Esophagus muscularis mucosa (tissue), 4 donors: ENCODE results near the gene NEK8. TPM values are rescaled to one million over a fixed set of nuclear protein-coding genes. Genes with fewer than 3 reads are reported as not detected.
A peak's percentile ranks its signal among the peaks of the same experiment; 100 is the strongest.
"Not testable (repeated sequence)": the region's sequence is repeated elsewhere in the genome, so short reads cannot be mapped to it uniquely, and the experiment has no call there.

ENCODE experiments used
- DNase-seq: peaks from one replicate; pipeline ENCODE4 v3.0.0-alpha.2; 2017; ENCODE audit errors: extremely low spot score
- H3K27ac ChIP-seq, 4 donors: fragments of 200-600 bp; sonication (generic); replicated peaks in 1 of 4; 1 replicate in 3 of 4; 2 replicates in 1 of 4; pipeline ENCODE4 v1.5.1; 2016 to 2019; ENCODE audit warnings: mild to moderate bottlenecking in 1 of 4
- H3K27me3 ChIP-seq, 4 donors: fragments of 200-600 bp; sonication (generic); one replicate each; pipeline versions ENCODE4 v1.5.1 to v1.6.0; 2016 to 2019
- H3K36me3 ChIP-seq, 4 donors: fragments of 200-600 bp; sonication (generic); one replicate each; pipeline ENCODE4 v1.5.1; 2016 to 2019
- H3K4me1 ChIP-seq, 4 donors: fragments of 200-600 bp; sonication (generic); one replicate each; pipeline ENCODE4 v1.5.1; 2016 to 2019
- H3K4me3 ChIP-seq, 4 donors: fragments of 200-600 bp; sonication (generic); 1 replicate in 2 of 4; 2 replicates in 2 of 4; pipeline ENCODE4 v1.5.1; 2016 to 2019; ENCODE audit warnings: mild to moderate bottlenecking in 4 of 4, moderate library complexity in 1 of 4
- H3K9me3 ChIP-seq, 4 donors: fragments of 200-600 bp; sonication (generic); 1 replicate in 3 of 4; 2 replicates in 1 of 4; pipeline ENCODE4 v1.5.1; 2016 to 2019
- CTCF ChIP-seq, 3 experiments: fragments of 200-600 bp in 2 of 3; fragments of 450-650 bp in 1 of 3; sonication (generic) in 2 of 3; IDR thresholded peaks; one replicate each; pipeline ENCODE4 v1.5.1; 2017 to 2019; ENCODE audit warnings: antibody characterized with exemption in 3 of 3, mild to moderate bottlenecking in 2 of 3, moderate library complexity in 1 of 3
- EP300 ChIP-seq: sonication (generic); formaldehyde crosslinking; IDR thresholded peaks from one replicate; pipeline ENCODE4 v1.6.1; 2017; ENCODE audit warnings: antibody characterized with exemption
- POLR2A ChIP-seq: fragments of 450-650 bp; IDR thresholded peaks from one replicate; pipeline ENCODE4 v1.6.1; 2017; ENCODE audit warnings: antibody characterized with exemption, moderate library complexity, mild to moderate bottlenecking, low read depth
- POLR2AphosphoS5 ChIP-seq, 2 donors: sonication (generic); formaldehyde crosslinking; IDR thresholded peaks; one replicate each; pipeline ENCODE4 v1.6.1; 2017; ENCODE audit warnings: antibody characterized with exemption in 2 of 2
- WGBS: methylation state at CpG from one replicate; pipeline ENCODE4 v1.1.5; 2018; 5-methylcytosine and 5-hydroxymethylcytosine counted together
- intact Hi-C: fragments of 100-400 bp; cut with DNase I; formaldehyde crosslinking; loops from one replicate; pipeline ENCODE4 v1.15.1; 2023
- total RNA-seq, 4 donors: library from RNA; depleted of rRNA; stranded (reverse); fragments of >200 nt; gene quantifications; one replicate each; pipeline versions ENCODE4 v1.1.0 to v1.2.1, GENCODE V29; 2016

NEK8 gene
- total RNA-seq, 4 donors from 2014 or later, result 0.83 to 2.1 (median 1.6) TPM

GRCh38 chr17:28765038-28765437 is 36.5 kb downstream of the NEK8 start:
- 71% methylated on average over 4 of the region's 4 CpGs for WGBS
- no peak overlapping the region for H3K4me3 ChIP-seq
- TF ChIP-seq POLR2AphosphoS5 (IDR thresholded peaks at IDR 0.05), result no peak
- no peak for TF ChIP-seq EP300
- TF ChIP-seq CTCF (IDR thresholded peaks at IDR 0.05), result no peak
- no peak for TF ChIP-seq POLR2A
- H3K27me3 ChIP-seq, result no peaks in the 10 kb centered on the region
- H3K27ac ChIP-seq, result no peak overlapping the region
- peaks cover 17 to 27% (median 27%) of the 10 kb centered on the region in 4 donors for H3K4me1 ChIP-seq
- intact Hi-C loops, result no loop called here
- no peak for DNase-seq
- peaks cover 3 to 49% (median 19%) of the 10 kb centered on the region in 4 donors for H3K36me3 ChIP-seq
- H3K9me3 ChIP-seq, result no peaks in the 10 kb centered on the region

- no peak overlapping the region for H3K4me3 ChIP-seq
- H3K27me3 ChIP-seq, result no peaks in the 10 kb centered on the region
- WGBS, result 86% methylated on average over 6 of the region's 6 CpGs
- intact Hi-C loops, result no loop called here
- no peak overlapping the region for H3K27ac ChIP-seq
- peaks cover 12 to 27% (median 16%) of the 10 kb centered on the region in 4 donors for H3K4me1 ChIP-seq
- no peak for DNase-seq
- TF ChIP-seq POLR2AphosphoS5 (IDR thresholded peaks at IDR 0.05) (no peak), EP300 (no peak), CTCF (IDR thresholded peaks at IDR 0.05) (no peak), POLR2A (no peak)
- peaks cover 0 to 4% (median 2%) of the 10 kb centered on the region in 4 donors for H3K36me3 ChIP-seq
- H3K9me3 ChIP-seq, result no peaks in the 10 kb centered on the region
Observed at GRCh38 chr17:28773736-28774135, 45.1 kb downstream of the NEK8 start.

- H3K4me1 ChIP-seq, result peaks cover 12 to 27% (median 16%) of the 10 kb centered on the region in 4 donors
- H3K27ac ChIP-seq, result no peak overlapping the region
- H3K4me3 ChIP-seq, result no peak overlapping the region
- H3K27me3 ChIP-seq, result no peaks in the 10 kb centered on the region
- peaks cover 0 to 4% (median 3%) of the 10 kb centered on the region in 4 donors for H3K36me3 ChIP-seq
- WGBS, result 76% methylated on average over 3 of the region's 3 CpGs
- no peaks in the 10 kb centered on the region for H3K9me3 ChIP-seq
- DNase-seq, result no peak
- intact Hi-C loops, result no loop called here
- no peak for TF ChIP-seq POLR2A
- no peak for TF ChIP-seq CTCF (IDR thresholded peaks at IDR 0.05)
- no peak for TF ChIP-seq EP300
- no peak for TF ChIP-seq POLR2AphosphoS5 (IDR thresholded peaks at IDR 0.05)
Observed at GRCh38 chr17:28774206-28774605, 45.6 kb downstream of the NEK8 start.

- WGBS, result 10% methylated on average over 1 of the region's 1 CpG
- peak overlapping the region in 1 of 4 donors; percentile 10 for H3K27ac ChIP-seq
- DNase-seq, result no peak
Observed at GRCh38 chr17:28777178-28777577, 48.6 kb downstream of the NEK8 start.

GRCh38 chr17:28779601-28780000 is 51.0 kb downstream of the NEK8 start:
- H3K4me1 ChIP-seq, result peaks cover 12 to 20% (median 16%) of the 10 kb centered on the region in 4 donors
- H3K4me3 ChIP-seq, H3K36me3 ChIP-seq, intact Hi-C loops, H3K27me3 ChIP-seq, H3K9me3 ChIP-seq, DNase-seq, H3K27ac ChIP-seq: not testable (repeated sequence)
- WGBS, result 98% methylated on average over 13 of the region's 13 CpGs

More at GRCh38 chr17:28777178-28777577, 48.6 kb downstream of the NEK8 start:
- intact Hi-C loops, result no loop called here
- Histone ChIP-seq H3K4me1 (peaks cover 12 to 27% (median 16%) of the 10 kb centered on the region in 4 donors), H3K36me3 (peaks cover 0 to 11% (median 8%) of the 10 kb centered on the region in 4 donors), H3K27me3 (no peaks in the 10 kb centered on the region), H3K4me3 (no peak overlapping the region), H3K9me3 (no peaks in the 10 kb centered on the region)
- TF ChIP-seq POLR2AphosphoS5 (IDR thresholded peaks at IDR 0.05), result no peak
- TF ChIP-seq EP300, result no peak
- TF ChIP-seq CTCF (IDR thresholded peaks at IDR 0.05), result no peak
- no peak for TF ChIP-seq POLR2A
